Endothelial cell of umbilical vein (primary cell): ENCODE measurements around the gene ISX. TPM values are rescaled to one million over a fixed set of nuclear protein-coding genes. Genes with fewer than 3 reads are reported as not detected.

ENCODE experiments used
- BruUV-seq: library from RNA; stranded (reverse); fragments of 400-500 nt; replicated peaks from 2 replicates; lab custom pipeline; 2021; lab: Mats Ljungman, UMichigan
- CTCF ChIA-PET: fragments of 300-600, 350-600 bp; sonication (Branson Sonifier 250); formaldehyde crosslinking; loops from one replicate; lab custom pipeline; 2021; ENCODE audit warnings: antibody characterized with exemption, inconsistent platforms; lab: Charles Lee
- POLR2A ChIA-PET: fragments of 300-600, 350-600 bp; sonication (Branson Sonifier 250); formaldehyde crosslinking; loops from one replicate; lab custom pipeline; 2021; ENCODE audit warnings: antibody characterized with exemption, inconsistent platforms; lab: Charles Lee
- DNase-seq: peaks from one replicate; pipeline ENCODE4 v3.0.0-alpha.2; 2011; ENCODE audit warnings: low read depth, low spot score
- FAIRE-seq: peaks from 2 replicates; lab custom pipeline; 2011; peaks lifted over from hg19 to GRCh38; lab: Jason Lieb, UNC
- H2AFZ ChIP-seq: 2 replicates; pipeline ENCODE4 v1.6.0; 2012; ENCODE audit warnings: low read depth, low read length, control low read depth, inconsistent platforms
- H3K27ac ChIP-seq: 2 replicates; pipeline ENCODE4 v1.5.1; 2011; ENCODE audit warnings: low read depth, mild to moderate bottlenecking, control low read depth, low read length, moderate library complexity; ENCODE audit not compliant: insufficient read depth
- H3K27me3 ChIP-seq, 2 experiments: 2 replicates each; pipeline versions ENCODE4 v1.6.0 to v1.6.1; 2011; ENCODE audit warnings: low read length in 2 of 2, mixed read lengths in 1 of 2; ENCODE audit not compliant: control insufficient read depth in 2 of 2, insufficient read depth in 2 of 2
- H3K36me3 ChIP-seq, 2 experiments: 2 replicates in 1 of 2; 3 replicates in 1 of 2; pipeline ENCODE4 v1.5.1; 2011; ENCODE audit warnings: low read length in 2 of 2, mild to moderate bottlenecking in 1 of 2, moderate library complexity in 1 of 2; ENCODE audit not compliant: control insufficient read depth in 2 of 2, insufficient read depth in 2 of 2; ENCODE audit errors: extremely low read depth in 1 of 2
- H3K4me1 ChIP-seq: 3 replicates; pipeline ENCODE4 v1.5.1; 2011; ENCODE audit warnings: mild to moderate bottlenecking, low read length; ENCODE audit not compliant: control insufficient read depth, insufficient read depth; ENCODE audit errors: extremely low read depth
- H3K4me2 ChIP-seq: 2 replicates; pipeline ENCODE4 v1.6.1; 2011; ENCODE audit warnings: low read length, control low read depth, mixed read lengths; ENCODE audit not compliant: insufficient read depth
- H3K4me3 ChIP-seq, 3 experiments: fragments of 200-600 bp in 1 of 3; sonication (generic), shearing (Covaris generic) in 1 of 3; replicated peaks in 1 of 3; 2 replicates each; pipeline ENCODE4 v1.5.1; 2011 to 2016; ENCODE audit warnings: control low read depth in 3 of 3, low read length in 3 of 3, mild to moderate bottlenecking in 2 of 3, inconsistent platforms in 1 of 3, low read depth in 1 of 3, moderate library complexity in 1 of 3; ENCODE audit not compliant: insufficient read depth in 1 of 3
- H3K79me2 ChIP-seq: 2 replicates; pipeline ENCODE4 v1.6.0; 2012; ENCODE audit warnings: low read length, inconsistent platforms; ENCODE audit not compliant: control insufficient read depth, insufficient read depth
- H3K9ac ChIP-seq: replicated peaks from 2 replicates; pipeline ENCODE3; 2011; ENCODE audit warnings: low read length, control low read depth; ENCODE audit not compliant: insufficient read depth; ENCODE audit errors: extremely low read depth
- H3K9me1 ChIP-seq: replicated peaks from 3 replicates; pipeline ENCODE4 v1.6.0; 2011; ENCODE audit warnings: mild to moderate bottlenecking, low read length; ENCODE audit not compliant: control insufficient read depth, insufficient read depth; ENCODE audit errors: extremely low read depth
- H3K9me3 ChIP-seq: replicated peaks from 2 replicates; pipeline ENCODE4 v1.5.1; 2012; ENCODE audit warnings: low read length, inconsistent platforms; ENCODE audit not compliant: control insufficient read depth, insufficient read depth
- H4K20me1 ChIP-seq: replicated peaks from 2 replicates; pipeline ENCODE3; 2011; ENCODE audit warnings: mild to moderate bottlenecking, low read length; ENCODE audit not compliant: control insufficient read depth, insufficient read depth; ENCODE audit errors: extremely low read depth
- EZH2 ChIP-seq: IDR thresholded peaks from 2 replicates; pipeline ENCODE4 v1.6.1; 2012; ENCODE audit warnings: borderline replicate concordance, low read depth, mild to moderate bottlenecking, moderate library complexity, low read length, inconsistent platforms; ENCODE audit not compliant: severe bottlenecking
- FOS ChIP-seq: IDR thresholded peaks from 2 replicates; pipeline ENCODE4 v1.6.1; 2011; ENCODE audit warnings: mild to moderate bottlenecking, low read length, moderate library complexity, borderline replicate concordance; ENCODE audit not compliant: insufficient read depth
- GATA2 ChIP-seq: IDR thresholded peaks from 2 replicates; pipeline ENCODE4 v1.7.0; 2011; ENCODE audit warnings: low read depth, mild to moderate bottlenecking, moderate library complexity, mixed read lengths, low read length; ENCODE audit not compliant: insufficient read length, insufficient read depth
- POLR2A ChIP-seq: IDR thresholded peaks from 2 replicates; pipeline ENCODE4 v1.6.1; 2012; ENCODE audit warnings: low read depth, mild to moderate bottlenecking, control low read depth, low read length
- dilution Hi-C: fragments of 300-500 bp; cut with MboI; formaldehyde crosslinking; loops from one replicate; pipeline ENCODE4 v1.15.0; 2019; ENCODE audit warnings: low sequenced_read_pairs; ENCODE audit not compliant: extremely low pct_ligation_motif_present
- intact Hi-C: fragments of 100-400 bp; cut with micrococcal nuclease; formaldehyde crosslinking; loops from one replicate; pipeline ENCODE4 v1.10.0; 2022
- polyA plus RNA-seq, 4 experiments: library from polyadenylated mRNA; depleted of rRNA in 3 of 4; stranded (reverse) in 3 of 4; unstranded in 1 of 4; fragments of >200 nt; gene quantifications; 2 replicates each; pipeline versions ENCODE4 v1.2.1 to v1.2.3, GENCODE V29; 2011 to 2012; ENCODE audit warnings: missing spikeins in 1 of 4
- total RNA-seq: library from RNA; stranded (reverse); gene quantifications from 2 replicates; pipeline ENCODE4 v1.2.3, GENCODE V29; 2021
- TF ChIP-seq, protein P1 (sequence below), 2 donors: IDR thresholded peaks; 1 replicate in 1 of 2; 2 replicates in 1 of 2; pipeline ENCODE4 v1.5.1; 2011; ENCODE audit warnings: low read length in 2 of 2, mild to moderate bottlenecking in 2 of 2, moderate library complexity in 2 of 2, control low read depth in 1 of 2, inconsistent platforms in 1 of 2, low read depth in 1 of 2; ENCODE audit not compliant: insufficient read depth in 1 of 2; ENCODE audit errors: extremely low read depth in 1 of 2

Gene ISX
- total and polyA plus RNA-seq, 2 donors (not counting 3 experiments of a cell fraction or from before 2014, with no cell fraction given): not detected

DNA sequence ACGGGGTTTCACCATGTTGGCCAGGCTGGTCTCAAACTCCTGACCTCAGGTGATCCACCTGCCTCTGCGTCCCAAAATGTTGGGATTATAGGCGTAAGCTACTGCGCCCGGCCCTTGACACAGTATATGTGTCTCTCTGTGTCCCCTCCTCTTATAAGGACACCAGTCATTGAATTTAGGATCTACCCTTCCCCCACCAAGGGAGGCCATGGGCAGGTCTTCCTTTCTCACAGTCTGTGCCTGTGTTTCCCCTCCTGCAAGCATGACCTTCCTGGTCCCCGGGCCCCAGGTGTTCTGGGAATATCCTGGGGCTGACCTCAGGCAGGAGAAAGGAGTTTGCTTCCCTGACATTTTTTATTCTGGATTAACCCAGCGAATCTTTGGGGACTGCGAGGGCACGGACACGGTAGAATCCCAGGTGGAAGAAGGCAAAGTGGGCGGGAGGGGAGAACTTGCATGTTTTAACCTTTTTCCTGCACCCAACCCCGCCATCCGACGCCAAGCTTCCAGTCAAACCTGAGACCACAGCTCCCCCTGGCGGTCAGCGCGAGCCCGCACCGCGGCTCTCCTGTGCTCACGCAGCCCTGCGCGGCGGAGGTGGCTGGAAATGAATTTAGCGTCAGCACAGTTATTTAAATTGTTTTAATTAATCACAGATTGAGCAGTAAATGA is 42.1 kb upstream of the ISX start:
- no peaks in the 10 kb centered on the region for H3K79me2 ChIP-seq
- TF ChIP-seq, protein P1, sequence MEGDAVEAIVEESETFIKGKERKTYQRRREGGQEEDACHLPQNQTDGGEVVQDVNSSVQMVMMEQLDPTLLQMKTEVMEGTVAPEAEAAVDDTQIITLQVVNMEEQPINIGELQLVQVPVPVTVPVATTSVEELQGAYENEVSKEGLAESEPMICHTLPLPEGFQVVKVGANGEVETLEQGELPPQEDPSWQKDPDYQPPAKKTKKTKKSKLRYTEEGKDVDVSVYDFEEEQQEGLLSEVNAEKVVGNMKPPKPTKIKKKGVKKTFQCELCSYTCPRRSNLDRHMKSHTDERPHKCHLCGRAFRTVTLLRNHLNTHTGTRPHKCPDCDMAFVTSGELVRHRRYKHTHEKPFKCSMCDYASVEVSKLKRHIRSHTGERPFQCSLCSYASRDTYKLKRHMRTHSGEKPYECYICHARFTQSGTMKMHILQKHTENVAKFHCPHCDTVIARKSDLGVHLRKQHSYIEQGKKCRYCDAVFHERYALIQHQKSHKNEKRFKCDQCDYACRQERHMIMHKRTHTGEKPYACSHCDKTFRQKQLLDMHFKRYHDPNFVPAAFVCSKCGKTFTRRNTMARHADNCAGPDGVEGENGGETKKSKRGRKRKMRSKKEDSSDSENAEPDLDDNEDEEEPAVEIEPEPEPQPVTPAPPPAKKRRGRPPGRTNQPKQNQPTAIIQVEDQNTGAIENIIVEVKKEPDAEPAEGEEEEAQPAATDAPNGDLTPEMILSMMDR (IDR thresholded peaks at IDR 0.05; ENCODE audit: extremely low read depth in 1 of 2, insufficient read depth in 1 of 2, low read depth in 1 of 2, low read length in 2 of 2): peak; percentile 76 to 81
- TF ChIP-seq POLR2A (no peak), FOS (no peak), EZH2 (no peak), GATA2 (no peak)
- H3K36me3 ChIP-seq: no peaks in the 10 kb centered on the region
- dilution Hi-C loops: no loop called here
- H2AFZ ChIP-seq: no peak overlapping the region
- no peaks in the 10 kb centered on the region for H4K20me1 ChIP-seq
- no peak overlapping the region for H3K9ac ChIP-seq
- POLR2A ChIA-PET: no interaction called here
- no peaks in the 10 kb centered on the region for H3K9me1 ChIP-seq
- H3K27me3 ChIP-seq: no peaks in the 10 kb centered on the region
- no peak for DNase-seq
- no TSS peak for BruUV-seq
- peak; percentile 35 for FAIRE-seq
- intact Hi-C loops: loop anchor here (5.0 kb wide), 2 partner anchors 1507 to 1722 kb away; no protein-coding TSS in a partner anchor
- no peak overlapping the region for H3K4me2 ChIP-seq
- no peaks in the 10 kb centered on the region for H3K4me1 ChIP-seq
- no peak overlapping the region for H3K4me3 ChIP-seq
- no peaks in the 10 kb centered on the region for H3K9me3 ChIP-seq
- CTCF ChIA-PET: interaction anchor here (1.0 to 1.8 kb wide), 2 partner anchors 1103 to 1722 kb away, joined by 4 to 6 read pairs; no protein-coding TSS in a partner anchor
- H3K27ac ChIP-seq: no peak overlapping the region
